ENCODE measurements around the gene LNX2.

LNX2 gene

DNA sequence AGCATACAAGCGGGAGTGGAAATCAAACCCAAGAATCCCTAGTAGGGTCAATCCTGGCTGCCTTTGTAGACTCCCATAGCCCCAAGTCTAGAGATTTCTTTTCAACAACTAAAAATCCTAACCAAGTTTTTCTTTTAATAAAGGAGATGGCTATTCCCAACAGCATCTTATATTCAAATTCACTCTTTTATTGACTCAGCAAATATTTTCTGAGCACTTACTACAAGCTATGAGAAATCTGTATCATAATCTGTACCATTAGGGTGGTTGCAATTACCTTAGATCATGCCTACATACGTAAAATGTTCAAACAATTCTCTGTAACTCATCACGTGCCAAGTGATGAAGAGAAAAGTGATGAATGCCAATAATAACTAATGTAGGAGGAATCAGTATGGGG lies 54.5 kb downstream of the LNX2 start:
- TF ChIP-seq, protein P1, sequence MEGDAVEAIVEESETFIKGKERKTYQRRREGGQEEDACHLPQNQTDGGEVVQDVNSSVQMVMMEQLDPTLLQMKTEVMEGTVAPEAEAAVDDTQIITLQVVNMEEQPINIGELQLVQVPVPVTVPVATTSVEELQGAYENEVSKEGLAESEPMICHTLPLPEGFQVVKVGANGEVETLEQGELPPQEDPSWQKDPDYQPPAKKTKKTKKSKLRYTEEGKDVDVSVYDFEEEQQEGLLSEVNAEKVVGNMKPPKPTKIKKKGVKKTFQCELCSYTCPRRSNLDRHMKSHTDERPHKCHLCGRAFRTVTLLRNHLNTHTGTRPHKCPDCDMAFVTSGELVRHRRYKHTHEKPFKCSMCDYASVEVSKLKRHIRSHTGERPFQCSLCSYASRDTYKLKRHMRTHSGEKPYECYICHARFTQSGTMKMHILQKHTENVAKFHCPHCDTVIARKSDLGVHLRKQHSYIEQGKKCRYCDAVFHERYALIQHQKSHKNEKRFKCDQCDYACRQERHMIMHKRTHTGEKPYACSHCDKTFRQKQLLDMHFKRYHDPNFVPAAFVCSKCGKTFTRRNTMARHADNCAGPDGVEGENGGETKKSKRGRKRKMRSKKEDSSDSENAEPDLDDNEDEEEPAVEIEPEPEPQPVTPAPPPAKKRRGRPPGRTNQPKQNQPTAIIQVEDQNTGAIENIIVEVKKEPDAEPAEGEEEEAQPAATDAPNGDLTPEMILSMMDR (IDR thresholded peaks at IDR 0.05; ENCODE audit: extremely low read depth, missing control alignments): no peak
- DNase-seq (ENCODE audit: low spot score): no peak

DNA sequence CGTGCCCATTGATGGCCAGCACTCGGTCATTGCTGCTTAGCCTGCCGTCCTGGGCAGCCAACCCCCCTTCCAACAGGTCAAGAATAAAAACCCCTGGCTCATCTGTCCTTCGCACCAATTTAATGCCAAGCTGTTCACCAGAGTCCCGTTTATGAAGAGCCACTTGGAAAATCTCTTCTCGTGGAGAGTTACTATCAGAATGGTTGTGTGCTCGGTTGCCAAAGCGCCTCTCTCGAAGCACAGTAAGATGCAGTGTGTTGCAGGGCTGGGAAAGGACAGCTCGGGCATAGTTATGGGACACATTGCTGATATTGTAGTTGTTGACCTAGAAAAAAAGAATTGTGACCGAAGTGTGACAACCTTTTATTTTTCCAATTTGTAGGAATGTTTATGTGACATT lies 57.9 kb downstream of the LNX2 start:
- DNase-seq (ENCODE audit: low spot score): no peak
- TF ChIP-seq, protein P1 (IDR thresholded peaks at IDR 0.05; ENCODE audit: extremely low read depth, missing control alignments): no peak

DNA sequence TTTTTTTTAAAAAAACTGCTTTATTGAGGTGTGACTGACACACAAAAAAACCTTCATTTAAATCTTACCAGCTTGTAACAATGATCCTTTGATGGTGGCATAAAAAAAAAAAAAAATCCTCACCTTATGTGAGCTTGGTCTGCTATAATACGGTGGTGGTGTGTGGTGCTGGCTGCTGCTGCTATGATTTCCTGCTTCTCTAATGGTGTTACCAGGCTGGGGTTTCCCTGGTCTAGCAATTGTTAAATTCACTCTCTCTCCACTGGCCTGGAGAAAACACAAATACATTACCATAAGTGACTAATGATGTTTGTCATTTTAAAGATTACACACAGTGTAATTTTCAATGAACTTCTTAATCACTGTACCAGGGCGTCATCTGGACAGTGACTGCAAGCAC lies 60.6 kb downstream of the LNX2 start:
- no peak for DNase-seq (ENCODE audit: low spot score)
- TF ChIP-seq, protein P1 (IDR thresholded peaks at IDR 0.05; ENCODE audit: extremely low read depth, missing control alignments): no peak

DNA sequence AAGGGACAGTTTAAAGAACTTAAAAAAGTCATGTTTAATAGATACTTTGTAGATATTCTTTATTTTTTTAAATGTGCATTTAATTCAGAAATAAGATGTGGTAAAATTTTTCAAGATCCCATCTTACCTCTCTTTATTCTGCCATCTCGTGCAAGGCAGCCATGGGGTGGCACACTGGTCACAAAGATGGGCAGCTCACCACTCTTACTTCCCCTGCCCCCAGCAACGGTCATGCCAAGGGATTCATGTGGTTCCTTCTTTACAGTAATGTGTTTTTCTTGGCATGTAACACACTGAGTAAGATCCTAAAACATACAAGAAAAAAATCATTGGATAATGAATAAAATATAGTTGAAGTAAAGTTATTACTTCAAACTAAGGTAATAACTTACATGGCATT lies 64.2 kb downstream of the LNX2 start:
- DNase-seq (ENCODE audit: low spot score): no peak
- TF ChIP-seq, protein P1 (IDR thresholded peaks at IDR 0.05; ENCODE audit: extremely low read depth, missing control alignments): no peak

DNA sequence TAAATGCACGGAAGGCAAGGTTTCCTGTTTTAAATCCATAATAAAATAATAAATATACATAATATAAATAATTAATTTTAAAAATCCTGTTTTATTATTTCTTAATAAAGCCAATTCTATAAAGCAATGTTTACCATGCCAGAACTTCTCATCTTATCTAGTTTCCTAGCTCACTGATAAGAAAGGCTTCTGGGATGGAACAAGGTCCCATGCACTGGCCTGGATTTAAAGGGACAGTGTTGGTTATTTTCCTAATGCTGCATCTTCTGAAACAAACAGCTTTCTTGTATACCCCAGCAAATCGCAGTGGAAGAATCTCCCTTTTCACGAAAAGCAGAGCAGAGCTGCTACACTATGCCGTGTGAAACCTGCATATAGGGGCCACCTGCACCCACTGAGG lies 68.8 kb downstream of the LNX2 start:
- DNase-seq (ENCODE audit: low spot score): no peak
- TF ChIP-seq, protein P1 (IDR thresholded peaks at IDR 0.05; ENCODE audit: extremely low read depth, missing control alignments): no peak

DNA sequence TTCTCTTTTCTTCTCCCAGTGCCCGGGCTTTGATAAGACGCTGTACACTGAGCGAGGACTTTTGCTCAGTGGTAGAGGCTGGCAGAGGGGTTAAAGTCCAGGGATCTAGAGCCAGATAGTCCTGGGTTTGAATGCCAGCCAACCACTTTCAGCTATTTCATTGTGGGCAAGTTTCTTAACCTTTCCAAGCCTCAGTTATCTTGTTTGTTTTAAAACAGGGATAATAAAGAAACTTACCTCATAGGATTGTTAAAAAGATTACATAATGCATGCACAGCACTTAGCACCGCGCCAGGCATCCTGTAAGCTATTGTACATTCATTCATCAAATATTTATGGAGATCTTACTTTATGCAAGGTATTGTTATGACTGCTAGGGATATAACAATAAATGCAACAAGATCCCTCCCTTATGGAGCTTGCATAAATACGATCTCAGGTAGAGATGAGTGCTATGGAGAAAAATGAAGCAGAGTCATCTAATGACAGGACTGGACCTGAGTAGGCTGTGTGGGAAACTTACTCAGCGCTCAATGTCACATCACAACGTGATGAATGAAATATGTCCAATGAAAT lies 70.8 kb downstream of the LNX2 start:
- TF ChIP-seq, protein P1 (IDR thresholded peaks at IDR 0.05; ENCODE audit: extremely low read depth, missing control alignments): no peak
- DNase-seq (ENCODE audit: low spot score): no peak

DNA sequence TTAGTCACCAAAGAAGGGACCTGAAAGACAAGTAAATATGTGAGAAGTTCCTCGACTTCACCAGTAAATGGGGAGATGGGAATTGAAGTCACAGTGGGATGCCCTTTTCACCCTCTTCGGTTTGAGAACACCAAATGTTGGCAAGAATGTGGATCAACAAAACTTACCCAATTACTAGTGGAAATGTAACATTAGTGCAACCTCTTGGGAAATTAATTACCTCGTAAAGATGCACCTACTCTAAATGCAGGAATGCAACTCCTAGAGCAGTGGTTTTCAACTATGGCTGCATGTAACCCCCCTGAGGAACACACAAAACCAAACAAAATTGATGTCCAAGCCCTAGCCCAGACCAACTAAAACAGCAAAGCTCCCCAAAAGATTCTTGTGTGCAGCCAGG lies 78.1 kb downstream of the LNX2 start:
- no peak for DNase-seq (ENCODE audit: low spot score)
- TF ChIP-seq, protein P1 (IDR thresholded peaks at IDR 0.05; ENCODE audit: extremely low read depth, missing control alignments): no peak
